SJCRH30 (cell line): ENCODE data around the gene ERCC4. TPM values are rescaled to one million over a fixed set of nuclear protein-coding genes. Genes with fewer than 3 reads are reported as not detected.

ENCODE experiments used
- DNase-seq, 2 experiments: peaks; one replicate each; pipeline ENCODE4 v3.0.0-alpha.2; 2015 to 2020
- H3K27ac ChIP-seq: fragments of 250-450 bp; sonication (Bioruptor Pico); 2 replicates; pipeline ENCODE4 v1.5.1; 2020; ENCODE audit warnings: mild to moderate bottlenecking, moderate library complexity
- H3K27me3 ChIP-seq: fragments of 250-450 bp; sonication (Bioruptor Pico); 2 replicates; pipeline ENCODE4 v1.5.1; 2020; ENCODE audit warnings: mild to moderate bottlenecking, moderate library complexity
- H3K36me3 ChIP-seq: fragments of 250-450 bp; sonication (Bioruptor Pico); 2 replicates; pipeline ENCODE4 v1.5.1; 2020; ENCODE audit warnings: mild to moderate bottlenecking, moderate library complexity
- H3K4me1 ChIP-seq: fragments of 250-450 bp; sonication (Bioruptor Pico); 2 replicates; pipeline ENCODE4 v1.5.1; 2020; ENCODE audit warnings: mild to moderate bottlenecking, moderate library complexity
- H3K4me3 ChIP-seq: fragments of 250-450 bp; sonication (Bioruptor Pico); 2 replicates; pipeline ENCODE4 v1.5.1; 2020; ENCODE audit warnings: mild to moderate bottlenecking, moderate library complexity
- H3K9me3 ChIP-seq: fragments of 250-450 bp; sonication (Bioruptor Pico); replicated peaks from 2 replicates; pipeline ENCODE4 v1.5.1; 2020; ENCODE audit warnings: mild to moderate bottlenecking, moderate library complexity
- total RNA-seq: library from RNA; depleted of rRNA; stranded (reverse); fragments of >200 nt; shearing (Covaris generic); gene quantifications from 2 replicates; pipeline ENCODE4 v1.2.3, GENCODE V29; 2014

Gene ERCC4
- total RNA-seq, 1 experiment from 2014 or later = 8.3 TPM

GRCh38 chr16:13923703-13924298 is 3.8 kb downstream of the ERCC4 start:
- Histone ChIP-seq H3K27me3 (no peaks in the 10 kb centered on the region), H3K9me3 (no peaks in the 10 kb centered on the region), H3K4me3 (no peak overlapping the region), H3K4me1 (no peaks in the 10 kb centered on the region), H3K36me3 (no peaks in the 10 kb centered on the region; the same call in 1 of the 2 replicates), H3K27ac (no peak overlapping the region)
- peak in 1 of 2 experiments; percentile 58 for DNase-seq

DNA sequence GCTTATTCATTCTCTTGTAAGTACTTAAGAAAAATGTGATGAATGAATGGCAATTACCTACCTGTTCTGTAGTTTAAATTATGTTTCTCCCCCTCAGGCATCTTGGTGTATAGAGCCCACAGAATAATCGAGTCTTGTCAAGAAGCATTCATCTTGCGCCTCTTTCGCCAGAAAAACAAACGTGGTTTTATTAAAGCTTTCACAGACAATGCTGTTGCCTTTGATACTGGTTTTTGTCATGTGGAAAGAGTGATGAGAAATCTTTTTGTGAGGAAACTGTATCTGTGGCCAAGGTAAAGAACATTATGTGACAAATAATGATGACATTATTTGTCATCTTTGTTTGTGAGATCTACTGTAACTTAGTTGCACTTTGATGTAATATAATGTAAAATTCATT is 6.5 kb downstream of the ERCC4 start:
- Histone ChIP-seq H3K36me3 (no peaks in the 10 kb centered on the region; the same call in 1 of the 2 replicates), H3K9me3 (no peaks in the 10 kb centered on the region), H3K4me1 (no peaks in the 10 kb centered on the region), H3K4me3 (no peak overlapping the region), H3K27ac (no peak overlapping the region), H3K27me3 (no peaks in the 10 kb centered on the region)
- no peak for DNase-seq

- no peak overlapping the region for H3K4me3 ChIP-seq
- H3K4me1 ChIP-seq = no peaks in the 10 kb centered on the region
- H3K27me3 ChIP-seq = no peaks in the 10 kb centered on the region
- no peak overlapping the region for H3K27ac ChIP-seq
- H3K36me3 ChIP-seq = no peaks in the 10 kb centered on the region; the same call in 1 of the 2 replicates
- no peak for DNase-seq
- H3K9me3 ChIP-seq = no peaks in the 10 kb centered on the region
Measured at GRCh38 chr16:13926891-13927290, 6.9 kb downstream of the ERCC4 start.

DNA sequence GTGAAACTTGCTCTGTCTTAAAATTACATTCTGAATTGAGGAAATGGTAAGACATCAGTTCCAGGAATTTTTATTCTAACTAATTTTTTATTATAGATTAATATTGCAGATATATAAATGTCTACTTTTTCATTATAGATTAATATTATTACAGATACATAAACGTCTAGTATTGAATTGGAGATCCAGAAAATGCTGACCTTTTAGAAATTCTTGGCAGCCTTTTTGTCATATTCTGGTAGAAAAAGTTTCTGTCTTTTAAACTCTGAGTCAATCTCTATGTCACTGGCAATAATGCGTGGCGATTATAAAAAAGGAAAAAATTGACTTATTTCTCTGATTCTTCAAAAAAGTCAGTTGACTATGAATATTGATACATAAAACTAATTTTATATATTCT is 8.7 kb downstream of the ERCC4 start:
- Histone ChIP-seq H3K27me3 (no peaks in the 10 kb centered on the region), H3K9me3 (no peaks in the 10 kb centered on the region)

DNA sequence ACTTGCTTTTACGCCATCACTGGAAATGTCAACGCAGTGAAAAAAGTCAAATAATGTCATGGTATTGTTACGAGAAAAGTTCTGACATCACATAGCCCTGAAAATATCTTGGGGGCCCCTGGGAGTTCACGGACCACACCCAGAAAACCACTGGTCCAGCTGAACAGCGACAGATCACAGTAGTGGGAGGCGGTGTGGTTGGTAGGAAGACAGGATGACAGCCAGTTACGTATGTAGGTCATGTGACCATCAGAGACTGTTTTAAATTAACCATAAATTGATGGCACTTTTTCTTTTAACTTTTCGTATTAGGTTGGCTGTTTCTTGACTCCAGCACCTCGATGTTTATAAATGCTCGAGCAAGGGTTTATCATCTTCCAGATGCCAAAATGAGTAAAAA is 11.9 kb downstream of the ERCC4 start:
- Histone ChIP-seq H3K27me3 (no peaks in the 10 kb centered on the region), H3K27ac (no peak overlapping the region), H3K4me3 (no peak overlapping the region), H3K9me3 (peaks cover 7% of the 10 kb centered on the region), H3K36me3 (peaks cover 24% of the 10 kb centered on the region), H3K4me1 (no peaks in the 10 kb centered on the region)
- no peak for DNase-seq

More for the DNA sequence above, 8.7 kb downstream of the ERCC4 start:
- no peak overlapping the region for H3K4me3 ChIP-seq
- H3K36me3 ChIP-seq = no peaks in the 10 kb centered on the region; the same call in 1 of the 2 replicates
- H3K4me1 ChIP-seq = no peaks in the 10 kb centered on the region
- no peak overlapping the region for H3K27ac ChIP-seq
- DNase-seq = no peak

GRCh38 chr16:13935408-13935807 is 15.5 kb downstream of the ERCC4 start:
- H3K27ac ChIP-seq = no peak overlapping the region
- no peaks in the 10 kb centered on the region for H3K27me3 ChIP-seq
- H3K36me3 ChIP-seq = peaks cover 34% of the 10 kb centered on the region
- H3K4me3 ChIP-seq = no peak overlapping the region
- no peak for DNase-seq
- H3K9me3 ChIP-seq = peaks cover 7% of the 10 kb centered on the region
- no peaks in the 10 kb centered on the region for H3K4me1 ChIP-seq

GRCh38 chr16:13936155-13936554 is 16.2 kb downstream of the ERCC4 start:
- H3K27ac ChIP-seq = no peak overlapping the region
- H3K27me3 ChIP-seq = no peaks in the 10 kb centered on the region
- H3K4me3 ChIP-seq = no peak overlapping the region
- H3K4me1 ChIP-seq = no peaks in the 10 kb centered on the region
- no peak for DNase-seq
- peaks cover 7% of the 10 kb centered on the region for H3K9me3 ChIP-seq
- peaks cover 34% of the 10 kb centered on the region for H3K36me3 ChIP-seq

- Histone ChIP-seq H3K4me1 (no peaks in the 10 kb centered on the region), H3K27me3 (no peaks in the 10 kb centered on the region), H3K36me3 (peaks cover 34% of the 10 kb centered on the region), H3K27ac (no peak overlapping the region), H3K9me3 (peaks cover 7% of the 10 kb centered on the region), H3K4me3 (no peak overlapping the region)
- no peak for DNase-seq
Measured at GRCh38 chr16:13936596-13937081, 16.7 kb downstream of the ERCC4 start.

DNA sequence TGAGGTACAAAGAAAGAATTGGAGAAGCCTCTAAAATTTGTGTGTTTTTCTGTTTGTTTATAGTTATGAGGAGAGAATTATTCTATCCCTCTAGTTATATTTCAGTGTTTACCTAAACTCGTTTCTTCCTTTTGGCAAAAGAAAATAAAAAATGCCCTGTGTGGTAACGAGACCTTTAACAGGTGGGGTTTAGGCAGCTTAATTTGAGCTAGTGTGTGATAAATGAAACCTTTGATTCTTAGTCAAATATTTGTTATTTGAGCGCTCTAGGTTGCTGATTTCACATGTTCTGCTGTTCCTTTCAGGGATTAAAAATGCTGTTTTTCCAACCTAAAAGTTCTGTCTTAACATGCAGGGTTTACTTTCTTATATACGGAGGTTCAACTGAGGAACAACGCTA is 17.5 kb downstream of the ERCC4 start:
- peaks cover 7% of the 10 kb centered on the region for H3K9me3 ChIP-seq
- no peak overlapping the region for H3K4me3 ChIP-seq
- DNase-seq = no peak

GRCh38 chr16:13938480-13938879 is 18.5 kb downstream of the ERCC4 start:
- no peak overlapping the region for H3K27ac ChIP-seq
- DNase-seq = no peak
- H3K9me3 ChIP-seq = peaks cover 7% of the 10 kb centered on the region
- no peaks in the 10 kb centered on the region for H3K27me3 ChIP-seq
- no peaks in the 10 kb centered on the region for H3K4me1 ChIP-seq
- peaks cover 34% of the 10 kb centered on the region for H3K36me3 ChIP-seq
- no peak overlapping the region for H3K4me3 ChIP-seq

More for the DNA sequence above, 17.5 kb downstream of the ERCC4 start:
- no peak overlapping the region for H3K27ac ChIP-seq
- H3K36me3 ChIP-seq = peaks cover 34% of the 10 kb centered on the region
- H3K4me1 ChIP-seq = no peaks in the 10 kb centered on the region
- no peaks in the 10 kb centered on the region for H3K27me3 ChIP-seq

DNA sequence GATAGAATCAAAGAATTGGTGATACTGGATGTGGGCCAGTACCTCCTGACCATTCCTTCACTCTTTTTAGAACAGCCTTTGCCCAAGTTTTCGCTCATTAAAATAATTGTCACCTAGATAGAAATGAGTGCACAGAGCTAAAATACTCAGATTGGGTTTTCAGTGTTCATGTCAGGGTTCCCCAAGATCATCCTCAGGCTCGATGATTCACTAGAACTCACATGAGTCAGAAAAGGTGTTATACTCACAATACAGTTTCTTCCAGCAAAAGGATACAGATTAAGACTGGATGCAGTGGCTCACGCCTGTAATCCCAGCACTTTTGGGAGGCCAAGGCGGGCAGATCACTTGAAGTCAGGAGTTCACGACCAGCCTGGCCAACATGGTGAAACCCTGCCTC is 19.9 kb downstream of the ERCC4 start:
- Histone ChIP-seq H3K27me3 (no peaks in the 10 kb centered on the region), H3K27ac (no peak overlapping the region), H3K9me3 (peaks cover 7% of the 10 kb centered on the region), H3K4me1 (no peaks in the 10 kb centered on the region), H3K4me3 (no peak overlapping the region), H3K36me3 (peaks cover 29% of the 10 kb centered on the region)
- DNase-seq = no peak

- H3K9me3 ChIP-seq = peaks cover 7% of the 10 kb centered on the region; the same call in 1 of the 2 replicates
- H3K4me1 ChIP-seq = no peaks in the 10 kb centered on the region
- no peak for DNase-seq
Measured at GRCh38 chr16:13940397-13940933, 20.5 kb downstream of the ERCC4 start.

GRCh38 chr16:13944816-13945215 is 24.9 kb downstream of the ERCC4 start:
- Histone ChIP-seq H3K27me3 (no peaks in the 10 kb centered on the region), H3K9me3 (no peaks in the 10 kb centered on the region), H3K36me3 (0 out of 2 replicates have a peak, but pooled peaks cover 4% of the 10 kb centered on the region), H3K4me3 (no peak overlapping the region), H3K27ac (no peak overlapping the region), H3K4me1 (no peaks in the 10 kb centered on the region)
- DNase-seq = no peak

More at GRCh38 chr16:13940397-13940933, 20.5 kb downstream of the ERCC4 start:
- Histone ChIP-seq H3K4me3 (no peak overlapping the region), H3K27ac (no peak overlapping the region), H3K27me3 (no peaks in the 10 kb centered on the region), H3K36me3 (peaks cover 22% of the 10 kb centered on the region)

DNA sequence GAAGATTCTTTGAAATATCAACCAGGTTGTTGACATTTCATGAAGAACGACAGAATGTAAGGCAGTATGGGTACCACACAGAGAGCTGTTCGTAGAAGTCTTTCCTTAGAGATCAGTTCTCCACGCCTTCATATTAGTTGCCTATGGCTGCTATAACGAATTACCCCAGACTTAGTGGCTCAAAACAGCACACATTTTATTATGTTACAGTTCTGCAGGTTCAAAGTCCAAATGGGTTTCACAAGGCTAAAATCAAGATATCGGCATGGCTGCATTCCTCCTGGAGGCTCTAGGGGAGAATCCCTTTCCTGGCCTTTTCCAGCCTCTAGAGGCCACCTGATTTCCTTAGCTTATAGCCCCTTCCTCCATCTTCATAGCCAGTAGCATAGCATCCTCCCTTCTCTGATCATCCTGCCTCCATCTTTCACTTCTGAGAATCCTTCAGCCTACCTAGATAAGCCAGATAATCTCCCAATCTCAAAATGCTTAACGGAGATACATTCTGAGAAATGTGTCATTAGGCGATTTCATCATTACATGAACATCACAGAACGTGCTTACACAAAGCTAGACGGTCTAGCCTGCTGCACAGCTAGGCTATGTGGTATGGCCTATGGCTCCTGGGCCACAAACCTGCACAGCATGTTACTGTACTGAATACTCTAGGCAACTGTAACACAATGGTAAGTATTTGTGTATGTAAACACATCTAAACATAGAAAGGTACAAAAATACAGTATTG is 26.0 kb downstream of the ERCC4 start:
- H3K4me3 ChIP-seq = no peak overlapping the region
- H3K4me1 ChIP-seq = peaks cover 3% of the 10 kb centered on the region
- 0 out of 2 replicates have a peak, but pooled peaks cover 4% of the 10 kb centered on the region for H3K36me3 ChIP-seq
- no peaks in the 10 kb centered on the region for H3K9me3 ChIP-seq
- H3K27me3 ChIP-seq = no peaks in the 10 kb centered on the region
- no peak for DNase-seq
- no peak overlapping the region for H3K27ac ChIP-seq

- Histone ChIP-seq H3K9me3 (no peaks in the 10 kb centered on the region), H3K27me3 (no peaks in the 10 kb centered on the region), H3K4me1 (peaks cover 9% of the 10 kb centered on the region), H3K27ac (no peak overlapping the region), H3K36me3 (0 out of 2 replicates have a peak, but pooled peaks cover 4% of the 10 kb centered on the region), H3K4me3 (no peak overlapping the region)
- no peak for DNase-seq
Measured at GRCh38 chr16:13948086-13948485, 28.1 kb downstream of the ERCC4 start.
